ENCODE data around the gene EDAR. TPM values are rescaled to one million over a fixed set of nuclear protein-coding genes. Genes with fewer than 3 reads are reported as not detected.

EDAR gene
- total and polyA plus RNA-seq, 9 of the 15 experiments (the other 6 are each of a cell fraction or from before 2014, with no cell fraction given) = 0.01 TPM; not detected in 8

DNA sequence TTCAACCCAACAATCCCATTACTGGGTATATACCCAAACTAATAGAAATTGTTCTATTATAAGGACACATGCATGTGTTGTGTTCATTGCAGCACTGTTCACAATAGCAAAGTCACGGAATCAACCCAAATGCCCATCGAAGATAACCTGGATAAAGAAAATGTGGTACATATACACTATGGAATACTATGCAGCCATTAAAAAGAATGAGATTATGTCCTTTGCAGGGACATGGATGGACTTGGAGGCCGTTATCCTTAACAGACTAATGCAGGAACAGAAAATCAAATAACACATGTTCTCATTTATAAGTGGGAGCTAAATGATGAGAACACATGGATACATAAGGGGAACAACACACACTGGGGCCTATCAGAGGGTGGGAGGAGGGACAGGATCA, 136.6 kb downstream of the EDAR start:
- BruUV-seq (replicated peaks) = no TSS peak
- H3K9ac ChIP-seq (ENCODE audit: insufficient read depth in 1 of 2, low read depth in 2 of 2, low read length in 2 of 2) = no peak overlapping the region
- H3K4me3 ChIP-seq = no peak overlapping the region
- FAIRE-seq (no peak), DNase-seq (ENCODE audit: extremely low read depth in 1 of 4, low spot score in 3 of 4) (no peak), ATAC-seq (no peak)
- intact Hi-C loops (cut with micrococcal nuclease) = no loop called here
- no peak overlapping the region for H2AFZ ChIP-seq (ENCODE audit: low read depth, low read length)
- H3K9me1 ChIP-seq (ENCODE audit: control insufficient read depth, insufficient read depth, low read length) = no peaks in the 10 kb centered on the region
- peaks cover 51% of the 10 kb centered on the region; the same call in 2 of the 3 replicates for H3K36me3 ChIP-seq (ENCODE audit: control insufficient read depth, insufficient read depth, low read length)
- in situ Hi-C loops (cut with MboI) = no loop called here
- H3K27me3 ChIP-seq (ENCODE audit: control insufficient read depth in 2 of 2, insufficient read depth in 2 of 2, low read length in 2 of 2) = no peaks in the 10 kb centered on the region
- no peaks in the 10 kb centered on the region for H3K4me1 ChIP-seq (replicated peaks in 1 of 2; ENCODE audit: control insufficient read depth in 2 of 2, insufficient read depth in 2 of 2, low read length in 2 of 2)
- TF ChIP-seq CBX8 (IDR thresholded peaks at IDR 0.05; ENCODE audit: borderline replicate concordance, extremely low read depth, low read depth, low read length, poor library complexity, severe bottlenecking) = no peak
- TF ChIP-seq ZNF146 (CRISPR knock-in tag; IDR thresholded peaks at IDR 0.05; ENCODE audit: unreplicated experiment) = peak; percentile 69
- no peak for TF ChIP-seq PHF21A (IDR thresholded peaks at IDR 0.05; ENCODE audit: borderline replicate concordance, low read depth)
- TF ChIP-seq, protein P1, sequence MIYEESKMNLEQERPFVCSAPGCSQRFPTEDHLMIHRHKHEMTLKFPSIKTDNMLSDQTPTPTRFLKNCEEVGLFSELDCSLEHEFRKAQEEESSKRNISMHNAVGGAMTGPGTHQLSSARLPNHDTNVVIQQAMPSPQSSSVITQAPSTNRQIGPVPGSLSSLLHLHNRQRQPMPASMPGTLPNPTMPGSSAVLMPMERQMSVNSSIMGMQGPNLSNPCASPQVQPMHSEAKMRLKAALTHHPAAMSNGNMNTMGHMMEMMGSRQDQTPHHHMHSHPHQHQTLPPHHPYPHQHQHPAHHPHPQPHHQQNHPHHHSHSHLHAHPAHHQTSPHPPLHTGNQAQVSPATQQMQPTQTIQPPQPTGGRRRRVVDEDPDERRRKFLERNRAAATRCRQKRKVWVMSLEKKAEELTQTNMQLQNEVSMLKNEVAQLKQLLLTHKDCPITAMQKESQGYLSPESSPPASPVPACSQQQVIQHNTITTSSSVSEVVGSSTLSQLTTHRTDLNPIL (CRISPR knock-in tag; IDR thresholded peaks at IDR 0.05) = no peak
- TF ChIP-seq MCM3 (IDR thresholded peaks at IDR 0.05) = no peak
- TF ChIP-seq ZNF354B (CRISPR knock-in tag; IDR thresholded peaks at IDR 0.05) = no peak
- TF ChIP-seq RBM25 (IDR thresholded peaks at IDR 0.05; ENCODE audit: low read depth, low read length, severe bottlenecking) = peak; percentile 27
- TF ChIP-seq, protein P2, sequence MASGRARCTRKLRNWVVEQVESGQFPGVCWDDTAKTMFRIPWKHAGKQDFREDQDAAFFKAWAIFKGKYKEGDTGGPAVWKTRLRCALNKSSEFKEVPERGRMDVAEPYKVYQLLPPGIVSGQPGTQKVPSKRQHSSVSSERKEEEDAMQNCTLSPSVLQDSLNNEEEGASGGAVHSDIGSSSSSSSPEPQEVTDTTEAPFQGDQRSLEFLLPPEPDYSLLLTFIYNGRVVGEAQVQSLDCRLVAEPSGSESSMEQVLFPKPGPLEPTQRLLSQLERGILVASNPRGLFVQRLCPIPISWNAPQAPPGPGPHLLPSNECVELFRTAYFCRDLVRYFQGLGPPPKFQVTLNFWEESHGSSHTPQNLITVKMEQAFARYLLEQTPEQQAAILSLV (tag; IDR thresholded peaks at IDR 0.05) = no peak
- ChIA-PET POLR2A (no interaction called here), CTCF (ENCODE audit: low intra/inter-chr PET ratio) (no interaction called here)
- no peaks in the 10 kb centered on the region for H3K9me3 ChIP-seq (replicated peaks; ENCODE audit: control insufficient read depth, insufficient read depth, low read depth, low read length)
- H4K20me1 ChIP-seq (replicated peaks; ENCODE audit: control insufficient read depth, insufficient read depth, low read length) = no peaks in the 10 kb centered on the region
- H3K79me2 ChIP-seq (ENCODE audit: control insufficient read depth, insufficient read depth, low read length) = no peaks in the 10 kb centered on the region
- no peak overlapping the region for H3K4me2 ChIP-seq (ENCODE audit: insufficient read depth, low read length)
- WGBS (ENCODE audit: insufficient coverage, low coverage, missing lambda C conversion rate) = 92% methylated on average over 3 of the region's 3 CpGs
- no peak overlapping the region for H3K27ac ChIP-seq (ENCODE audit: extremely low read depth, low read depth, low read length)

Data from K562 (cell line).